Left kidney (tissue), 2 donors: Measurements from ENCODE around the gene KRT16. TPM values are rescaled to one million over a fixed set of nuclear protein-coding genes. Genes with fewer than 3 reads are reported as not detected.
"Not testable (repeated sequence)": the region's sequence is repeated elsewhere in the genome, so short reads cannot be mapped to it uniquely, and the experiment has no call there.

ENCODE experiments used
- DNase-seq: peaks from one replicate; pipeline ENCODE4 v3.0.0-alpha.2; 2013
- polyA plus RNA-seq: library from polyadenylated mRNA; unstranded; fragments of 120-200 nt; gene quantifications from one replicate; pipeline ENCODE4 v1.2.1, GENCODE V29; 2013; ENCODE audit not compliant: insufficient read length

KRT16 gene
- polyA plus RNA-seq, 1 donor: not detected

DNA sequence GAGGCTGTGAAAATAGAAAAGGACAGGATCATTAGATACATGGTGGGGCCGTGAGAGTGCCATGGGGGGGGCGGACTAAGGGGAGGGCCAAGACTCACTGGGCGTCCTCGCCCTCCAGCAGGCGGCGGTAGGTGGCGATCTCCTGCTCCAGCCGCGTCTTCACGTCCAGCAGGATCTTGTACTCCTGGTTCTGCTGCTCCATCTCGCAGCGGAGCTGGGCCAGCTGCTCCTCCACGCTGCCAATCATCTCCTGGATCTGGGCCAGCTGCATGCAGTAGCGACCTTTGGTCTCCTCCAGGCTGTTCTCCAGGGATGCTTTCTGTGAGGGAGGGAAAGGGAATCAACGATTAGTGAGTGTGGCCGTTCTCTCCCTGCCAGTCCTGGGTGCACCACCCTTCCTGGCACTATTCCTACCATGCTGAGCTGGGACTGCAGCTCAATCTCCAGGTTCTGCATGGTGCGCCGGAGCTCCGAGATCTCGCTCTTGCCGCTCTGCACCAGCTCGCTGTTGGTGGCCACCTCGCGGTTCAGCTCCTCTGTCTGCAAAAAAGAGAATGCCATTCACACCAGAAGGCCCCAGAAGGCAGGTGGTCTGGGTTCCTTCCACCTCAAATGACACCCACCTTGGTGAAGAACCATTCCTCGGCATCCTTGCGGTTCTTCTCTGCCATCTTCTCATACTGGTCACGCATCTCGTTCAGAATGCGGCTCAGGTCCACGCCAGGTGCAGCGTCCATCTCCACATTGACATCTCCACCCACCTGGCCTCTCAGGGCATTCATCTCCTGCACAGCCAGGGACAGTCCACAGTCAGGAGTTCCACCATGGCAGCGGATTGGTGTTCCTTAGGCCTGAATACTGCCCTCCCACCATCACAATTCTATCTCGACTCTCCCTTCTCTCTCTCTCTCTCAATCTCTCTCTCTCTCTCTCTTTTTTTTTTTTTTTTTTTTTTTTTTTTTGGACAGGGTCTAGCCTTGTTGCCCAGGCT is 29.1 kb downstream of the KRT16 start:
- no peak for DNase-seq

DNA sequence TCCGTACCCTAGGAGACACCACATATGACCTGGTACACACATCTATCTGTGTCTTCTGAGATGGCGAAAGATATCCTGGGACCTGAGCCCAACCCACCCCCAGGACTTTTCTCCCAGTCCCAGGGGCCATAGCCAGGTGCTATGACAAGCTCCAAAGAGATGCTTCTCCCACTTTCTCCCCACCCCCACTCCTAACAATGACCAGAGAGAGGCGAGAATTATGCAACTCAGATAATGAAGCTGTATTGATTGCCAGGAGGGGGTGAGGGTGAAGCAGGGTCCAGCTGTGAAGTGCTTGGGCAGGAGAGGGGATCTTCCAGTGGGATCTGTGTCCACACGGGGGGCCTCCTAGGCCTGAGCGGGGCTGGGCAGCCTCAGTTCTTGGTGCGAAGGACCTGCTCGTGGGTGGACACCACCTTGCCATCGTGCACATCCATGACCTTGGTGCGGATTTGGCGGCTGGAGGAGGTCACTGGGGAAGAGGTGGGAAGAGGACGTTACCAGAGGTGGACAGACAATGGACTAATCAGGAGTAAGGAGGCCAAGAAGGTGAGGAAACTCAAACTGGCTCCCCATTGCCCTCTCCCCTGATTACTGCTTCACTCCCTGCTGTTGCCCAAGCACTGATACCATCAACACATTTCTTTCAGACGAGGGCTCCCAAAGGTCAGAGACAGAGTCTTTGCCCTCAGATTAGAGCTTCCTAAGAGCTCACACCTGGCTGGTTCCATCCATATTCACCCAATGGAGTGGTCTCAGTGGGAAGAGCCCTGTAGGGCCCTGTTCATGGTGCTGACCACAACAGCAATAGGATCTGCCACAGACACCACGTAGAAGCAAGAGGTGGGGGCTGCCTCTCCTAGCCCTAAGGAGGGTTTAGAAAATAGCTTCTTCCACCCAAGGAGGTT is 30.3 kb downstream of the KRT16 start:
- DNase-seq: not testable (repeated sequence)

GRCh38 chr17:41581366-41582060 is 31.1 kb downstream of the KRT16 start:
- no peak for DNase-seq

DNA sequence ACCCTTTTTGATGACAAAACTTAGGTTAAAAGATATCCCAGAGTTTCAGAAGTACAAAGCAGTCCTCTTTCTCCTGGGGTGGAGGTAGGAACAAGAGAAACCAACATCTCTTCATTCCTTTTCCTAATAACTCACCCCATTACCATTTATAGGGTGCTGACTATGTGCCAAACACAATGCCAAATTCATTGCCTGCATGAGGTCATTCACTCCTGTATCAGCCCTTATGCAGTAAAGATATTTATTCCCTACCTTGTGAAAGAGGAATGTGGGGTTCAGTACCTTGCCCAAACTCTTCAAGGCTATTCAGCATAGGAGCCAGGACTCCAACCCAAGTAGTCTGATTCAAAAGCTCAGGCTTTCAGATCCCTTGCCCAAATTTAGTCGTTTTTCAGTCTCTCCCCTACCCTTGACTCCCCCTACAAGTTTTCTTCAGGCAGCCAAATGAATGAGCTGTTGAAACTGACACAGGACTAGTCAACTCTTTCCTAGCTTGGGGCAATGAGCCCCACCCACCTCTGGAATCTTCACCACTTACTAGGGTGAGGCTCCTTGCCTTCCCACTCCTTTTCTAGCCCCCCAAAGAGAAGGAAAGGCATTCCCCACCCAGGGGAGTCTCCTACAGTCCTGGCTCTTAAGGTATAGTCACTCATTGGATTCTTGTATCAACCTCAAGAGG is 31.7 kb downstream of the KRT16 start:
- DNase-seq: no peak

- DNase-seq: no peak
Measured at GRCh38 chr17:41580244-41580575, 32.4 kb downstream of the KRT16 start.

GRCh38 chr17:41579484-41580243 is 32.9 kb downstream of the KRT16 start:
- peak; percentile 92 for DNase-seq

DNA sequence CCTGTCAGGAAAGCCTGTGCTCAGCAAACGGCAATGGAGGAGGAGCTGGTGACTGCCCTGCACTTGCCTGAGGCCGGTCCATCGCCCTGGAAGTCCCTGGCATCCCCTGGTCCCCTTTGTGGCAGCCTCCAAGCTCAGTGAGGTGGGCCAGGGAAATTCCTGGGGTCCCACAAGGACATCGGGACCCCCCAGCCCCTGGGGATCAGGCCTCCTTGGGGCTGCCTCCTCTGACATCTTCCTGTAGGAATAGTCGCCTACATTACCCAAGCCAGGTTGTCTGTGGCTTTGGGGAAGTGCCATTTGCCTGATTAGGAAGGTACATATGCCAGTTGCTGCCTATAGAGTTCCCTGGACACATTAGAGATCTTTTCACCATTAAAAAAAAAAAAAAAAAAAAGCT is 33.6 kb downstream of the KRT16 start:
- no peak for DNase-seq

DNA sequence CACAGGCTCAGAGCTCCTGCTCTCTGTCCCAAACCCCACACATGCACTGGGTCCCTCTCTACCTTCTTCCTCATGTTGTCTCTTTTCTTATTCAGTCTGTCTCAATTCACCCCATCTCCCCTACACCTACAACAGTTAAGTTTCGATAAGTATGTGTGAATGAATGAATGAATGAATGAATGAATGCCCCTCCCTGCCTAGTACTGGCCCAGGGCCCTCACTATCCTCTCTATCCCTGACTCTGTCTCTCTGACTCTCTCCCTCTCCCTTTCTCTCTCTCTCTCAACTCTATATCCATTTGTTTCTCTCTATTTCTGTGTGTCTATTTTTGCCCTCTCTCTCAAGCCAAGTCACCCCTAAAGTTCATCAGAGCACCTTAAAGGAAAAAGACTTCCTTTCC is 34.0 kb downstream of the KRT16 start:
- DNase-seq: no peak

DNA sequence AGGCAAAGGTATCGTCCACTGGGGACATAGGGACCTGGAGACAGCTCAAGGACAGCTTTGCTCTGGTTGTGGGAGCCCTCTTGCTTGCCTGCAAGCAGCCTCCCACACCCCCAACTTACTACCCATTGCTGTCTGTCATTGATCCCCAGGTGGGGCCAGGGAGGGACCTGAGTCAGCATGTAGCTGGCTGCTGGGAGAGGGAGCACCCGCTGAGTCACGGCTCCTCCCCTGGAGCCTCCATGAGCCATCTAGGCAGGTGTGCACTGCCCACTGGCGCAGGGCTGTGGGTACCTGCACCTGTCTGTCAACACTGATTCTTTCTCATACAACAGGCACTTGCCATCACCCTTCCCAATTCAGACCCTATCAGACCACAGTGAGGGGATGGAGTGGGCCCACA is 35.8 kb downstream of the KRT16 start:
- not testable (repeated sequence) for DNase-seq

GRCh38 chr17:41575336-41575735 is 37.2 kb downstream of the KRT16 start:
- DNase-seq: no peak

DNA sequence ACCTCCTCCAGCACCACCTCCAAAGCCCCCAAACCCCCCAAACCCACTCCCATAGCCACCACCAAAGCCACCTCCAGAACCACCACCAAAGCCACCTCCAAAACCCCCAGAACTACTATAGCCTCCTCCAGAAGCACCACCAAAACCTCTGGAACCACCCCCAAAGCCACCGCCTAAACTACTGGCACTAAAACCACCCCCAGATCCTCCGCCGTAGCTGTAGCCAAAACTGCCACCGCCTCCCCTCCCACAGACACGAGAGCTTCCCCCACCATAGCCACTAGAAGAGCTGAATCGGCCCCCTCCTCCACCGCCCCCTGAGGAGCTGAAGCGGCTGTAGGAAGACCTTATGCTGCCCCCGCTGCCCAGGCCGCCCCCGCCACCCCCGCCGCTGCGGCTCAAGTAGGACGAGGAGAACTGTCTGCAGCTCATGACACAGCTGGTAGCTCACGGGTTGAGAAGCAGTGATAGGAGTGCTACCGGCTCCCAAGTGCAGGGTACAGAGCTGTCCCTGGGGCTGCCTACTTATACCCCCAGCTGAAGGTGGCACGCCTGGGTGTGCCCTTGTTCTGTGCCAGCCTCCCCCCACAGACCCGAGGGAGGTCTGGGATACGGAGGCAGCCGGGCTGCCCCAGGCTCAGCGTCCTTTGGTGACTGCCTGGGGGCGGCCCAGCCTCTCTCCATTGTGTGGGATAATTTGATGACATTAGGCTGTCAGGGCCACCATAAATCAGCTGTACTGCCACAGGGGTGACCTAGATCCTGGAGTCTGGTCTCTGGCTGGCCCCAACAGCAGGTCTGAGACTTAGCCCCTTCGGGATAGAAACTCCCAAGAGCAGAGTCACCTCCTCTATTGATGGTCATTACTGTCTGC is 40.8 kb downstream of the KRT16 start, which contains the start of gene KRT9:
Gene KRT9 (minus strand): TSS at position 499 of the 874 bp plus-strand sequence. CDS start 67 bp downstream, at position 432.
- DNase-seq: no peak

GRCh38 chr17:41567317-41567716 is 45.2 kb downstream of the KRT16 start:
- DNase-seq: no peak

DNA sequence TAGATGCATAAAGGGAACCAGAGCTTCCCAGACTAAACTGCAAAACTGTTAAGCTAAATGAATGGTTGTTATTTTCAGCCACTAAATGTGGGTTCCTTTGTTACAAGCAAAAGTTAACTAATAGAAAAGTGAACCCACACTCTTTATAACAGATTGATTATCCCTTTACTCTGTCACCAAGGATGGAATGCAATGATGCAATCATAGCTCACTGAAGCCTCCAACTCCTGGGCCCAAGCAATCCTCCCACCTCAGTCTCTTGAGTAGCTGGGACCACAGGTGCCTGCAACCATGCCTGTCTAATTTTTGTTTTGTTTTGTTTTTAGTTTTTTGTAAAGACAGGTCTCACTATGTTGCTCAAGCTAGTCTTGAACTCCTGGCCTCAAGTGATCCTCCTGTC is 47.2 kb downstream of the KRT16 start:
- DNase-seq: no peak

DNA sequence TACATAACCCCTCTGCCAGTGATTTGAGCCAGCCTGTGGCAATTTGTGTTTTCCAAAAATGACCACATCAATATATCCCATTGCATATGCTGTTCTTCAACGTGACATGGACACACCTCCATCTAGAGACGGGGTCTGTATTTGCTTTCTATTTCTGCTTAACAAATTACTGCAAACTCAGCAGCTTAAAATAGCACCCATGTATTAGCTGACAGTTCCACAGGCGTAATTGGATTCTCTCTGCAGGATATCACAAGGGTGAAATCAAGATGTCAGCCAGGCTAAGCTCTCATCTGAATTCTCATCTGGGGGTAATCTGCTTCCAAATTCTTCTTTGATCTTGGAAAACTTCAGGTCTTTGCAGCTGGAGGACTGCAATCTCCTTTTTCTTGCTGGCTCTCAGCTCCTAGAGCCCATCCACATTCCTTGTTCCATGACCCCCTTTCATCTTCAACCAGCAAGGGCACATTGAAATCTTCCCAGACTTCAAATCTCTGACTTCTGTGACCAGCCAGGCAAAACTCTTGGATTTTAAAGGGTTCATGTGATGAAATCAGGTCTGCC is 48.9 kb downstream of the KRT16 start:
- no peak for DNase-seq

GRCh38 chr17:41561554-41561953 is 51.0 kb downstream of the KRT16 start:
- no peak for DNase-seq
